ENCODE measurements around the gene EPS8.
"Not testable (repeated sequence)": the region's sequence is repeated elsewhere in the genome, so short reads cannot be mapped to it uniquely, and the experiment has no call there.

The EPS8 gene

GRCh38 chr12:15632708-15633107 is 156.5 kb downstream of the EPS8 start:
- Mint-ChIP-seq H3K27ac (no peak overlapping the region), H3K4me1 (peaks cover 4% of the 10 kb centered on the region), H3K36me3 (no peaks in the 10 kb centered on the region), H3K4me3 (no peak overlapping the region), H3K9me3 (no peaks in the 10 kb centered on the region), H3K27me3 (no peaks in the 10 kb centered on the region)
- DNase-seq (ENCODE audit: low spot score in 2 of 2) (no peak), ATAC-seq (ENCODE audit: low read depth) (no peak)

GRCh38 chr12:15631007-15631715 is 158.0 kb downstream of the EPS8 start:
- ATAC-seq (ENCODE audit: low read depth) (no peak), DNase-seq (ENCODE audit: low spot score in 2 of 2) (no peak)
- Mint-ChIP-seq H3K4me1 (peaks cover 4% of the 10 kb centered on the region), H3K9me3 (no peaks in the 10 kb centered on the region), H3K27ac (no peak overlapping the region), H3K36me3 (no peaks in the 10 kb centered on the region), H3K27me3 (no peaks in the 10 kb centered on the region), H3K4me3 (no peak overlapping the region)

GRCh38 chr12:15629761-15630160 is 159.4 kb downstream of the EPS8 start:
- ATAC-seq (ENCODE audit: low read depth) (no peak), DNase-seq (ENCODE audit: low spot score in 2 of 2) (no peak)
- Mint-ChIP-seq H3K27ac (no peak overlapping the region), H3K36me3 (no peaks in the 10 kb centered on the region), H3K27me3 (no peaks in the 10 kb centered on the region), H3K9me3 (no peaks in the 10 kb centered on the region), H3K4me3 (no peak overlapping the region), H3K4me1 (peaks cover 4% of the 10 kb centered on the region)

GRCh38 chr12:15629108-15629507 is 160.1 kb downstream of the EPS8 start:
- no peak for ATAC-seq (ENCODE audit: low read depth)
- Mint-ChIP-seq H3K4me3 (no peak overlapping the region), H3K27me3 (no peaks in the 10 kb centered on the region), H3K4me1 (peaks cover 4% of the 10 kb centered on the region), H3K36me3 (no peaks in the 10 kb centered on the region), H3K27ac (no peak overlapping the region), H3K9me3 (no peaks in the 10 kb centered on the region)
- no peak for DNase-seq (ENCODE audit: low spot score in 2 of 2)

- Mint-ChIP-seq H3K27ac (no peak overlapping the region), H3K36me3 (no peaks in the 10 kb centered on the region), H3K9me3 (no peaks in the 10 kb centered on the region), H3K4me3 (no peak overlapping the region), H3K27me3 (no peaks in the 10 kb centered on the region), H3K4me1 (peaks cover 4% of the 10 kb centered on the region)
- ATAC-seq (ENCODE audit: low read depth) (no peak), DNase-seq (ENCODE audit: low spot score in 2 of 2) (no peak)
These were observed 160.9 kb downstream of the EPS8 start for GRCh38 chr12:15627995-15628945.

- Mint-ChIP-seq H3K27me3 (no peaks in the 10 kb centered on the region), H3K4me1 (peaks cover 2% of the 10 kb centered on the region), H3K27ac (no peak overlapping the region), H3K9me3 (no peaks in the 10 kb centered on the region), H3K36me3 (no peaks in the 10 kb centered on the region), H3K4me3 (no peak overlapping the region)
- ATAC-seq (ENCODE audit: low read depth) (no peak), DNase-seq (ENCODE audit: low spot score in 2 of 2) (no peak)
These were observed 164.1 kb downstream of the EPS8 start for GRCh38 chr12:15625075-15625474.

- Mint-ChIP-seq H3K27me3 (peaks cover 2% of the 10 kb centered on the region), H3K4me3 (no peak overlapping the region), H3K4me1 (no peaks in the 10 kb centered on the region), H3K9me3 (no peaks in the 10 kb centered on the region), H3K36me3 (peaks cover 2% of the 10 kb centered on the region), H3K27ac (no peak overlapping the region)
- ATAC-seq (ENCODE audit: low read depth) (no peak), DNase-seq (ENCODE audit: low spot score in 2 of 2) (no peak)
These were observed 168.2 kb downstream of the EPS8 start for GRCh38 chr12:15620741-15621539.

- H3K27ac Mint-ChIP-seq; ATAC-seq (ENCODE audit: low read depth); H3K9me3 Mint-ChIP-seq; H3K27me3 Mint-ChIP-seq; H3K4me1 Mint-ChIP-seq; H3K36me3 Mint-ChIP-seq; H3K4me3 Mint-ChIP-seq; DNase-seq (ENCODE audit: low spot score in 2 of 2): not testable (repeated sequence)
These were observed 172.7 kb downstream of the EPS8 start for GRCh38 chr12:15616495-15616894.

- no peak overlapping the region for H3K27ac Mint-ChIP-seq
- ATAC-seq (ENCODE audit: low read depth) (no peak), DNase-seq (ENCODE audit: low spot score in 2 of 2) (no peak)
- H3K9me3 Mint-ChIP-seq, result peaks cover 4% of the 10 kb centered on the region
- H3K36me3 Mint-ChIP-seq, result peaks cover 2% of the 10 kb centered on the region
- H3K4me3 Mint-ChIP-seq, result no peak overlapping the region
- H3K27me3 Mint-ChIP-seq, result peaks cover 2% of the 10 kb centered on the region
- H3K4me1 Mint-ChIP-seq, result no peaks in the 10 kb centered on the region
These were observed 175.2 kb downstream of the EPS8 start for GRCh38 chr12:15613981-15614380.

- Mint-ChIP-seq H3K9me3 (peaks cover 4% of the 10 kb centered on the region), H3K4me3 (no peak overlapping the region)
These were observed 180.2 kb downstream of the EPS8 start for GRCh38 chr12:15608941-15609340.

GRCh38 chr12:15608406-15608805 is 180.8 kb downstream of the EPS8 start:
- Mint-ChIP-seq H3K4me3 (no peak overlapping the region), H3K27me3 (peaks cover 4% of the 10 kb centered on the region), H3K36me3 (no peaks in the 10 kb centered on the region), H3K27ac (no peak overlapping the region), H3K4me1 (no peaks in the 10 kb centered on the region), H3K9me3 (peaks cover 4% of the 10 kb centered on the region)
- no peak for DNase-seq (ENCODE audit: low spot score in 2 of 2)
- ATAC-seq (ENCODE audit: low read depth), result no peak

More at GRCh38 chr12:15608941-15609340, 180.2 kb downstream of the EPS8 start:
- no peaks in the 10 kb centered on the region for H3K4me1 Mint-ChIP-seq
- H3K36me3 Mint-ChIP-seq, result no peaks in the 10 kb centered on the region
- H3K27me3 Mint-ChIP-seq, result peaks cover 4% of the 10 kb centered on the region
- no peak overlapping the region for H3K27ac Mint-ChIP-seq
- ATAC-seq (ENCODE audit: low read depth), result no peak
- no peak for DNase-seq (ENCODE audit: low spot score in 2 of 2)

GRCh38 chr12:15605881-15606590 is 183.2 kb downstream of the EPS8 start:
- Mint-ChIP-seq H3K27ac (no peak overlapping the region), H3K27me3 (peaks cover 4% of the 10 kb centered on the region), H3K9me3 (no peaks in the 10 kb centered on the region), H3K4me1 (no peaks in the 10 kb centered on the region), H3K36me3 (no peaks in the 10 kb centered on the region), H3K4me3 (no peak overlapping the region)
- no peak for DNase-seq (ENCODE audit: low spot score in 2 of 2)
- ATAC-seq (ENCODE audit: low read depth), result no peak

- no peaks in the 10 kb centered on the region for H3K4me1 Mint-ChIP-seq
- ATAC-seq (ENCODE audit: low read depth) (no peak), DNase-seq (ENCODE audit: low spot score in 2 of 2) (no peak)
- H3K4me3 Mint-ChIP-seq, result no peak overlapping the region
- no peaks in the 10 kb centered on the region for H3K9me3 Mint-ChIP-seq
- H3K27ac Mint-ChIP-seq, result no peak overlapping the region
- H3K27me3 Mint-ChIP-seq, result peaks cover 4% of the 10 kb centered on the region
- no peaks in the 10 kb centered on the region for H3K36me3 Mint-ChIP-seq
These were observed 185.6 kb downstream of the EPS8 start for GRCh38 chr12:15603474-15604085.
